Spleen (tissue), 11 donors: ENCODE results near the gene TRIM33. TPM values are rescaled to one million over a fixed set of nuclear protein-coding genes. Genes with fewer than 3 reads are reported as not detected.

Experiments used
- DNase-seq: peaks from one replicate; pipeline ENCODE4 v3.0.0-alpha.2; 2020
- H3K27ac ChIP-seq, 8 donors: fragments of 200-600 bp; sonication (generic) in 7 of 8; 1 replicate in 4 of 8; 2 replicates in 4 of 8; pipeline versions ENCODE4 v1.5.0 to v1.8.0; 2016 to 2021; ENCODE audit warnings: inconsistent platforms in 4 of 8, mild to moderate bottlenecking in 4 of 8, moderate library complexity in 1 of 8
- H3K27me3 ChIP-seq, 7 donors: fragments of 200-600 bp; sonication (generic) in 6 of 7; replicated peaks in 1 of 7; 1 replicate in 4 of 7; 2 replicates in 3 of 7; pipeline versions ENCODE4 v1.5.0 to v1.8.0; 2016 to 2021; ENCODE audit warnings: inconsistent platforms in 3 of 7, mild to moderate bottlenecking in 1 of 7
- H3K36me3 ChIP-seq, 6 donors: fragments of 200-600 bp; sonication (generic) in 5 of 6; 1 replicate in 4 of 6; 2 replicates in 2 of 6; pipeline versions ENCODE4 v1.5.0 to v1.8.0; 2016 to 2021; ENCODE audit warnings: inconsistent platforms in 2 of 6
- H3K4me1 ChIP-seq, 6 donors: fragments of 200-600 bp; sonication (generic) in 5 of 6; 1 replicate in 3 of 6; 2 replicates in 3 of 6; pipeline versions ENCODE4 v1.5.0 to v1.8.0; 2016 to 2021; ENCODE audit warnings: inconsistent platforms in 3 of 6
- H3K4me3 ChIP-seq, 8 donors: fragments of 200-600 bp; sonication (generic) in 7 of 8; 1 replicate in 4 of 8; 2 replicates in 4 of 8; pipeline versions ENCODE4 v1.5.0 to v1.8.0; 2016 to 2021; ENCODE audit warnings: inconsistent platforms in 4 of 8, mild to moderate bottlenecking in 4 of 8, moderate library complexity in 2 of 8
- H3K9me3 ChIP-seq, 8 donors: fragments of 200-600 bp; sonication (generic) in 7 of 8; 1 replicate in 4 of 8; 2 replicates in 4 of 8; pipeline versions ENCODE4 v1.5.0 to v1.8.0; 2016 to 2021; ENCODE audit warnings: inconsistent platforms in 4 of 8
- POLR2A ChIP-seq, 3 donors: fragments of 450-650 bp; IDR thresholded peaks; one replicate each; pipeline ENCODE4 v1.5.1; 2017; ENCODE audit warnings: antibody characterized with exemption in 3 of 3, mild to moderate bottlenecking in 1 of 3
- POLR2AphosphoS5 ChIP-seq, 3 donors: sonication (generic); formaldehyde crosslinking; IDR thresholded peaks; one replicate each; pipeline ENCODE4 v1.5.1; 2017; ENCODE audit warnings: antibody characterized with exemption in 3 of 3
- WGBS, 5 donors: extraction: QIAGEN DNeasy Blood & Tissue Kit in 3 of 5; methylation state at CpG; one replicate each; pipeline versions ENCODE4 v1.1.5 to v1.1.7; 2013 to 2018; 5-methylcytosine and 5-hydroxymethylcytosine counted together
- intact Hi-C: fragments of 100-400 bp; cut with DNase I; formaldehyde crosslinking; loops from one replicate; pipeline ENCODE4 v1.15.0; 2023; ENCODE audit warnings: low total_unique reads
- polyA plus RNA-seq, 3 donors: library from polyadenylated mRNA; stranded (reverse); fragments of 200-250 nt; gene quantifications; one replicate each; pipeline ENCODE4 v1.2.1, GENCODE V29; 2013
- total RNA-seq, 7 donors: library from RNA; depleted of rRNA in 3 of 7; stranded (reverse); fragments of >200 nt in 3 of 7; fragmentation: NEBNext Ultra II Directional in 4 of 7; extraction: Animal tissue kit (Norgen Biotek cat#: 25700) in 4 of 7; gene quantifications; one replicate each; pipeline versions ENCODE4 v1.1.0 to v1.2.1, GENCODE V29; 2016 to 2021
- TF ChIP-seq, protein P1 (sequence below), 11 experiments: fragments of 200-600 bp in 7 of 11; fragments of 450-650 bp in 4 of 11; sonication (generic) in 4 of 11; IDR thresholded peaks in 8 of 11; conservative IDR thresholded peaks in 3 of 11; 1 replicate in 7 of 11; 2 replicates in 4 of 11; pipeline versions ENCODE4 v1.4.0 to v1.8.0; 2016 to 2021; ENCODE audit warnings: antibody characterized with exemption in 11 of 11, inconsistent platforms in 4 of 11, mild to moderate bottlenecking in 1 of 11
- donor health status: healthy with polysubstance abuse.
- donor health status: DM: no; HTN: no; CAD: no; lungs with moderate emphysema.
- donor health status: DM: no; HTN: no; CAD: no.
- donor health status: Bipolar disorder and iron deficiency.
- donor health status: healthy.
- donor health status: DM: no; HTN: no; CAD: no.
- donor health status: DM: yes; HTN: yes; CAD: no.

The TRIM33 gene
- total and polyA plus RNA-seq, 10 donors: 8.9 to 59.4 (median 42.2) TPM

DNA sequence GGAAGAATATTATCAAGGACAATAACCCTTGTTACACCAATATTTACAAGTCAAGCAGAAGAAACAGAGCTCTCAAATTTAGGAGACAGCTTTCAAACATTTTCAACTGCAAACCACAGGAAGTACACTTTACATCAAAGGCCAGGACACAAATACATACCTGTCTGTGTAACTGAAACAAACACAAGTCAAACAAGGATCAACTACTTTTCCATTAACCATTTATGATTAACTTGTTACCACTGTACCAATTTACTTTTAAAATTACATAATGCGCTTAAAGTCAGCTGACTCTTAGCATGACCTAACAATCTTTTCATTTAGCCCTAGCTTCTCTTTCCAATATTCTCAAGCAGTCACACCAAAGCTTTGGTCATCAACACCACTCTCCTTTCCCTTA, 43.5 kb downstream of the TRIM33 start:
- no peaks in the 10 kb centered on the region for H3K27me3 ChIP-seq
- peaks cover 12 to 50% (median 27%) of the 10 kb centered on the region in 6 donors for H3K4me1 ChIP-seq
- peak overlapping the region in 1 of 8 donors; percentile 21 for H3K27ac ChIP-seq
- TF ChIP-seq POLR2A (IDR thresholded peaks at IDR 0.05) (no peak), POLR2AphosphoS5 (IDR thresholded peaks at IDR 0.05) (no peak)
- TF ChIP-seq, protein P1, sequence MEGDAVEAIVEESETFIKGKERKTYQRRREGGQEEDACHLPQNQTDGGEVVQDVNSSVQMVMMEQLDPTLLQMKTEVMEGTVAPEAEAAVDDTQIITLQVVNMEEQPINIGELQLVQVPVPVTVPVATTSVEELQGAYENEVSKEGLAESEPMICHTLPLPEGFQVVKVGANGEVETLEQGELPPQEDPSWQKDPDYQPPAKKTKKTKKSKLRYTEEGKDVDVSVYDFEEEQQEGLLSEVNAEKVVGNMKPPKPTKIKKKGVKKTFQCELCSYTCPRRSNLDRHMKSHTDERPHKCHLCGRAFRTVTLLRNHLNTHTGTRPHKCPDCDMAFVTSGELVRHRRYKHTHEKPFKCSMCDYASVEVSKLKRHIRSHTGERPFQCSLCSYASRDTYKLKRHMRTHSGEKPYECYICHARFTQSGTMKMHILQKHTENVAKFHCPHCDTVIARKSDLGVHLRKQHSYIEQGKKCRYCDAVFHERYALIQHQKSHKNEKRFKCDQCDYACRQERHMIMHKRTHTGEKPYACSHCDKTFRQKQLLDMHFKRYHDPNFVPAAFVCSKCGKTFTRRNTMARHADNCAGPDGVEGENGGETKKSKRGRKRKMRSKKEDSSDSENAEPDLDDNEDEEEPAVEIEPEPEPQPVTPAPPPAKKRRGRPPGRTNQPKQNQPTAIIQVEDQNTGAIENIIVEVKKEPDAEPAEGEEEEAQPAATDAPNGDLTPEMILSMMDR (IDR thresholded peaks at IDR 0.05 in 8 of 11, conservative IDR thresholded peaks at IDR 0.05 in 3 of 11): no peak
- DNase-seq: no peak
- intact Hi-C loops: no loop called here
- H3K4me3 ChIP-seq: no peak overlapping the region
- H3K36me3 ChIP-seq: peaks cover 0 to 24% (median 4%) of the 10 kb centered on the region in 6 donors
- H3K9me3 ChIP-seq: no peaks in the 10 kb centered on the region
- 86 to 100% (median 96%) methylated on average over 1 of the region's 1 CpG for WGBS, 5 donors

DNA sequence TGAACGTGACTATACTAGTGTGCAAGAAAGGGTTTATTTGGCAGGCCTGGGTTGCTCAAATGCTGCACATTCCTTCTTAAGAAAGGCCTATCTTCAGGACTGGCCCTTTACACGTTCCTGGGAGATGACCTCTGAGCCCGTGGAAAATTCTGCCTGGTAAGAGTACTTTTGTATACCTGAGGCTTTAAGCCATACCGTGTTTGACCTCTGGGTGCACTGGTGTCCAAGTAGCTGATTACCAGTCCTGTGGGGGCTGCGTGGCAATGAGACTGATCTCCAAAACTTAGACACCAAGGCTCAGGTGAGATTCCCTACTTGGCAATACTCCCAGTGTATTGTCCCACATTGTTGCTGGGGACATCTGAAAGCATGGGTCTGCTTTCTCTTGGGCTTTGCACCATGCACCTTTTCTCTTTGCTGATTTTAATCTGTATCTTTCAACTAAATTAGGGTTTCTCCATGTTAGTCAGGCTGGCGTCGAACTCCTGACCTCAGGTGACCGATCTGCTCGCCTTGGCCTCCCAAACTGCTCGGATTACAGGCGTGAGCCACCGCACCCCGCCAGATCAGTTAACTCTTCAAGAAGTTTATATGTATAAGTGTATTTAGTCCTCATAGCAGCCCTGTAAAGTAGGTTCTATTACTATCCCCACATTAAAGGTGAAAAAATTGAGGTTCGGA, 44.5 kb downstream of the TRIM33 start:
- Histone ChIP-seq H3K4me1 (peaks cover 12 to 44% (median 27%) of the 10 kb centered on the region in 6 donors), H3K9me3 (no peaks in the 10 kb centered on the region), H3K27me3 (no peaks in the 10 kb centered on the region), H3K27ac (no peak overlapping the region), H3K4me3 (no peak overlapping the region), H3K36me3 (peaks cover 0 to 34% (median 8%) of the 10 kb centered on the region in 6 donors)
- intact Hi-C loops: no loop called here
- WGBS, 5 donors: 94 to 96% (median 95%) methylated on average over 14 of the region's 14 CpGs
- TF ChIP-seq, protein P1 (IDR thresholded peaks at IDR 0.05 in 8 of 11, conservative IDR thresholded peaks at IDR 0.05 in 3 of 11): no peak
- TF ChIP-seq POLR2AphosphoS5 (IDR thresholded peaks at IDR 0.05) (no peak), POLR2A (IDR thresholded peaks at IDR 0.05) (no peak)
- DNase-seq: no peak

DNA sequence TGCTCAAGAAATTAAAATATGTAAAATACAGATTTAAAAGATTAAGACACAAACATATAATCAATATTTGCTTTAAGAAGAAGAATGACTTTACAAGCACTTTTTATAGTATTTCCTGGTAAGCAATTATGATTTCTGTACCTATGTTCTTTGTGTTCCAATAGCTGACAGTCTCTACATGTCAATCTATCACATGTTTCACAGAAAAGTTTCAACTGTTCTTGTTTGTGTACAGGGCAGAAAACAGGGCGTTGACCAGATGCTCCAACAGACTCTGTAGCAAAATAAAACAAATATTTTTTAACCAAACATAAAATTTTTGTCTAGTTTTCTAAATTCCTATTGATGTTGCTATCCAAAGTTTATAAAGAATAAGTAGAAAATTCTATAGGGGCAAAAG, 48.0 kb downstream of the TRIM33 start:
- Histone ChIP-seq H3K4me1 (peaks cover 10 to 38% (median 17%) of the 10 kb centered on the region in 6 donors), H3K4me3 (no peak overlapping the region), H3K9me3 (no peaks in the 10 kb centered on the region), H3K27ac (no peak overlapping the region), H3K36me3 (peaks cover 0 to 45% (median 18%) of the 10 kb centered on the region in 6 donors), H3K27me3 (no peaks in the 10 kb centered on the region)
- intact Hi-C loops: no loop called here
- TF ChIP-seq POLR2A (IDR thresholded peaks at IDR 0.05): no peak
- no peak for TF ChIP-seq POLR2AphosphoS5 (IDR thresholded peaks at IDR 0.05)
- TF ChIP-seq, protein P1 (IDR thresholded peaks at IDR 0.05 in 8 of 11, conservative IDR thresholded peaks at IDR 0.05 in 3 of 11): no peak
- 88 to 97% (median 95%) methylated on average over 1 of the region's 1 CpG for WGBS, 5 donors
- no peak for DNase-seq

DNA sequence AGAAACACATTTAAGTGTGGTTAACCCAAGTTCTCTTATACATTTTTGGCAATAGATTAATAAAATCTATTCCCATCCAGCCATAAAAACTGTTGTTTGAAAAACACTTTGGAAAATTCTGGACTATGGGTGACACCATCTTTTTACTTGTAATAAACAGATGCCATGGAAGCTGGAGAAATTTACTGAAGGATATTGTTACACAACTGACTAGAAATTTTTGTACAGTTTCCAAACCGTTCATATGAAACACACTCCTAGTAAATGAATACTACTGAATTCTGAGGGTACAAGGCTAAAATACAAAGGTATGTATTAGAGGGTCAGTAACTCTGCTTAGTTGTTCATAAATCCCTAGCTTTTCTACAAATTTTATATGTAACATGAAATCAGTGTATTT, 48.7 kb downstream of the TRIM33 start:
- no peaks in the 10 kb centered on the region for H3K9me3 ChIP-seq
- 66 to 92% (median 79%) methylated on average over 1 of the region's 1 CpG for WGBS, 5 donors
- TF ChIP-seq POLR2A (IDR thresholded peaks at IDR 0.05) (no peak), POLR2AphosphoS5 (IDR thresholded peaks at IDR 0.05) (no peak)
- TF ChIP-seq, protein P1 (IDR thresholded peaks at IDR 0.05 in 8 of 11, conservative IDR thresholded peaks at IDR 0.05 in 3 of 11): no peak

More for the DNA sequence above, 48.7 kb downstream of the TRIM33 start:
- DNase-seq: no peak
- intact Hi-C loops: no loop called here
- no peak overlapping the region for H3K4me3 ChIP-seq
- no peak overlapping the region for H3K27ac ChIP-seq
- H3K4me1 ChIP-seq: peaks cover 4 to 38% (median 12%) of the 10 kb centered on the region in 6 donors
- no peaks in the 10 kb centered on the region for H3K27me3 ChIP-seq
- peaks cover 0 to 51% (median 18%) of the 10 kb centered on the region in 6 donors for H3K36me3 ChIP-seq
